GM19468 (cell line): ENCODE measurements around the gene LLGL1.

ENCODE experiments used
- ATAC-seq: cut with Tn5 transposase; IDR thresholded peaks from one replicate; pipeline ENCODE4 v1.9.1; 2021; ENCODE audit warnings: mild to moderate bottlenecking, moderate library complexity, moderate number of reproducible peaks; ENCODE audit not compliant: unreplicated experiment; ENCODE audit errors: extremely low read depth

The LLGL1 gene

DNA sequence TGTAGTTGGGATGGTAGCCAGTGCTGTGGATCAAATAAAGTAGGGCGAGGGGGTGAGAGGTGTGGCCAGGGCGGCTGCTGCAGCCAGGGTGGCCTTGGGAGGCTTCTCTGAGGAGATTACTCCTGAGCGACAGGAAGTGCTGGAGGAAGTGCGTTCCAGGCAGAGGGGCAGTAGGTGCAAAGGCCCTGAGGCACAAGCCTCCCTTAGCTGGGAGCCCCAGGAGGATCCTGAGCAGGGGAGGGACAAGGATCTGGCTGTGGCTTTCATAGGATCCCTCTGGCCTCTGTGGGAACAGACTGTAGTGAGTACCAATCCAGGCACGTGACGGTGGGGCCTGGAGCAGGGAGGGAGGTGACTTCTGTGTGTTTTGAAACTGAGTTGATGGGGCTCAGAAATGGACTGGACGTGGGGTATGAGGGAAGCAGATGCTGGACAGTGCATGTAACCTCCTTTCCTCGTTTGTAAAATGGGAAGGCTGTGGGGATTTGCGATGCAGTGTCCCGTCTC lies 2.8 kb downstream of the LLGL1 start:
- no peak for ATAC-seq

GRCh38 chr17:18229254-18229653 lies 3.8 kb downstream of the LLGL1 start:
- ATAC-seq: no peak

- ATAC-seq: no peak
These were observed 4.3 kb downstream of the LLGL1 start for GRCh38 chr17:18229771-18230170.

DNA sequence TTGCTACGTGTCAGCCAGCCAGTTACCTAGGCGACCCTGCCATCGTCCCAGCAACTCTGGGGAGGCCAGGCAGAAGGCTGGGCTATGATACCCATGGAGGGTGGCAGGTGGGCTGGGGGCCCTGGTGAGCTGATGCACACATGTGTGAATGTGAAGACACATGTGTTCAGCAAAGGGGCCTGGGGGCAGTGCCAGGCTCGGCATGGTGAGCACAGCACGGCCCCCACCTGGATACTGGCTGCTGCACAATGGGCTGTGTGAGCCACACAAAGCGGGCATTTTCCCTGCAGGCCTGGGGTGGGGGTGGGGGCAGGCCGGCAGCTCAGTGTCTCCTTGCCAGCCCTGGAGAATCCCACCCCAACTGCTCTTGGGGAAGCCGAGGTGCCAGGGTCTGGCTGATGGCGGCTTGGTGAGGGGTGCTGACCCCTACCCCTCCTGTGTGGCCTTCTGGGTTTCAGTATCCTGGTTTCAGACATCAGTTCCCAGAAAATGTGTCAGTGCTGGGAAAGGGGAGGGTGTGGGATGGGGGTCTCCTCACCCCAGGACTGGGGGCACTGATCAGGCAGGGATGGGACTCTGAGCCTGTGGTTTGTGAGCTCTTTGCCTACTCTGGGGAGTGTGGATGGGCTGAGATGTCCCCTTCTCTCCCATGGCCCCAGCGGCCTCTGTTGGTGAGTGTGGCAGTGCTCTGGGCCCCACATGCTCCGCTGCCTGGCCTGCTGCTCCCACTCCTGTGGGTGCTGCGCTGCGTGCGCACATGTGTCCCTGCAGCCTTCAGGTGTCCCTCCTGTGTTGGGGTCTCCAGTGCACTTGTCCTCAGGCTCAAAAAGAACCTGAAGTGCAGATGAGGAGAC lies 5.1 kb downstream of the LLGL1 start:
- ATAC-seq: no peak

GRCh38 chr17:18231164-18231563 lies 5.7 kb downstream of the LLGL1 start:
- ATAC-seq: no peak

DNA sequence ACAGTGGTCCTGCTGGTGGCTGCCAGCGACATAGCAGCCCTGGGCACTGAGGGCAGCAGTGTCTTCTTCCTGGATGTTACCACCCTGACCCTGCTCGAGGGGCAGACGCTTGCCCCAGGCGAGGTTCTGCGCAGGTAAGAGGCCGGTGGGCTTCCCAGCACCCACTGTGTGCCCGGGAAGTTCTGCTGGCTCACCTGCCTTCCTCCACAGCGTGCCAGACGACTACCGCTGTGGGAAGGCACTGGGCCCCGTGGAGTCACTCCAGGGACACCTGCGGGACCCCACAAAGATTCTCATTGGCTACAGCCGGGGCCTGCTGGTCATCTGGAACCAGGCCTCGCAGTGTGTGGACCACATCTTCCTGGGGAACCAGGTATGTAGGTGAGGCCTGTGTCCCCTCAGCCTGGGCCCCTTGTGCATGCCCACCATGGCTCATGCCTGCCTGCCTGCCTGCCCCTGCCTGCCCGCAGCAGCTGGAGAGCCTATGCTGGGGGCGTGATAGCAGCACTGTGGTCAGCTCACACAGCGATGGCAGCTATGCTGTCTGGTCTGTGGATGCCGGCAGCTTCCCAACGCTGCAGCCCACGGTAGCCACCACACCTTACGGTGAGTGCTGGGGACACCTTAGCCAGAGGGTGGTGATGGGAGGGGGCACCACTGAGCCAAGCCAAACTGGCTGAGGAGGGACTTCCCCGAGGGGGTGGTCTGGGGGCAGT lies 8.5 kb downstream of the LLGL1 start:
- no peak for ATAC-seq

GRCh38 chr17:18234853-18235380 lies 9.5 kb downstream of the LLGL1 start:
- no peak for ATAC-seq

DNA sequence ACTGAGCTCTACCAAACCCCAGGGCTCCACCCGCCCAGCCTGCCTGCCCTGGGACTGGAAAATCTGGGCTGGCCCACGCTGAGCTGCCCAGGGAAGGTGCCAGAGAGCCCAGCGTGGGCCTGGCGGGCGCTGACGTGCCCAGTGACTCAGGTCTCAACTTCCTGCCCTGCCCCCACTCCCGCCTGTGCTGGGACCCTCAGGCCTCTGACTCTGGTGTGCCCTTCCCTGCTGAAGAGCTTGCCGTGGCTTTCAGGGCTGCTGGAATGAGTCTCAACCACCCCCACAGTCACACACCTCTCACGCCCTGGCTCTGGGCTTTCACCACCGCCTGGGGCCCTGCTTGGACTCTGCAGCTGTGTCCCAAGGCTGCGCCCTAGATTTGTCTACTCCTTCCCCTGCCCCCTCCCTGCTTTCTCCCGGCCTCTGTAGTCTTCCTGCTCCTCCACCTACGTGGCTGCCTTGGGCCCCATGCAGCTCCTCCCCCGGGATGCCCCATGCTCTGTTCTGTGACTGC lies 10.4 kb downstream of the LLGL1 start:
- ATAC-seq: no peak

DNA sequence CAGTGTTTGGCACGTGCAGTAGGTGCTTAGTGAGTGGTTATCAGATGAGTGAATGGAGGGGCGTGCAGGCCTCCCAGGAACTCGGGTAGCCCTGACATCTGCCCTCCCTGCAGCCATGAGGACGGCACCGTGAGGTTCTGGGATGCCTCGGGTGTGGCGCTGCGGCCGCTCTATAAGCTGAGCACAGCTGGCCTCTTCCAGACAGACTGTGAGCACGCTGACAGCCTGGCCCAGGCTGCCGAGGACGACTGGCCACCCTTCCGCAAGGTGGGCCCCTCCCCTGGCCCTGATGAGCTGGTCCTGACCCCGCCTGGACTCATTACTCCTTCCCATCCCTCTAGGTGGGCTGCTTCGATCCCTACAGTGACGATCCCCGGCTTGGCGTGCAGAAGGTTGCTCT lies 11.1 kb downstream of the LLGL1 start:
- no peak for ATAC-seq

DNA sequence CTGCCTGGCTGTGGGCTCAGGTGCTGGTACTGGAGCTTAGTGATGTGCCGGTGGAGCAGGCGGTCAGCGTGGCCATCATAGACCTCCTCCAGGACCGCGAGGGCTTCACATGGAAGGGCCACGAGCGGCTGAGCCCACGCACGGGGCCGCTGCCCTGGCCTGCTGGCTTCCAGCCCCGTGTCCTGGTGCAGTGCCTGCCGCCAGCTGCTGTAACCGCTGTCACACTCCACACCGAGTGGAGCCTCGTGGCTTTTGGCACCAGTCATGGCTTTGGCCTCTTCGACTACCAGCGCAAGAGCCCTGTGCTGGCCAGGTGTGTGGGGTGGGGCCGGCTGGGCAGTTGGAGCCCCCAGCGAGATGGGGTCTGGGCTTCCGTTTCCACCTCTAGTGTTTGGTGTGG lies 12.0 kb downstream of the LLGL1 start:
- ATAC-seq: no peak

GRCh38 chr17:18238299-18238698 lies 12.9 kb downstream of the LLGL1 start:
- ATAC-seq: no peak

GRCh38 chr17:18240449-18240848 lies 15.0 kb downstream of the LLGL1 start:
- no peak for ATAC-seq

GRCh38 chr17:18241229-18241871 lies 15.9 kb downstream of the LLGL1 start:
- ATAC-seq: no peak

- ATAC-seq: no peak
These were observed 19.8 kb downstream of the LLGL1 start for GRCh38 chr17:18245038-18245776.

GRCh38 chr17:18246109-18246725 lies 20.8 kb downstream of the LLGL1 start:
- ATAC-seq: no peak

DNA sequence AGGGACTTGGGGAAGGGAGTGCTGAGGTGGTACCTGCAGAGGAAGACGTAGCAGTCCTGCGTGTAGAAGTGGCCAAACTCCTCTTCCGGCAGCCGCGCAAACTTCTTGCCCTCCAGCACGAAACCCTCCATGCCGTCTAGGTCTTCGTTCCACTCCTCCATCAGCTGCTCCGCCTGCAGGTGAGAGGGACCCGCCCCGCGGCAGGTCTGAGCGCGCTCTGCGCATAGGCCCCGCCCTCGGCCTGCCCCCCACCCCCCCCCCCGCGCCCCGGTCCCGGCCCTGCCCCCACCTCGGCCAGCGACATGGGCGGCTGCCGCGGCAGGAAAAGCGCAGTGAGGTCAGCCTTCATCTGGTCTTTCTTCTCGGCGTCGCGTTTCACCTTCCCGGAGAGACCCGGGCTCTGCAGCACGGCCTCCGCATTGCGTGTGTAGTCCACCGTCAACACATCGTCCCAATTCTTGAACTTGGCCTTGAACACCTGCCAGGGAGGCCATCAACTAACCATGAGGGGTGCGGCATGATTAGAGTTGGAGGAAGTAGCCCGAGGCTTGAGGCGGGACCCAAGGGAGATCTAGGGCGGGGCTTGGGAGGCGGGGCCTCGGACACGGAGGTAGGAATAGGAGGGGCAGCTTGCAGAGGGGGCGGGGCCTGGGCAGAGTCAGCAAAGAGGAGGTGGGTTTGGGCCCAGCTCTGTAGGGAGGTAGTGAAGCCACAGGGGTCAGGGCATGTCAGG lies 21.6 kb downstream of the LLGL1 start:
- no peak for ATAC-seq

DNA sequence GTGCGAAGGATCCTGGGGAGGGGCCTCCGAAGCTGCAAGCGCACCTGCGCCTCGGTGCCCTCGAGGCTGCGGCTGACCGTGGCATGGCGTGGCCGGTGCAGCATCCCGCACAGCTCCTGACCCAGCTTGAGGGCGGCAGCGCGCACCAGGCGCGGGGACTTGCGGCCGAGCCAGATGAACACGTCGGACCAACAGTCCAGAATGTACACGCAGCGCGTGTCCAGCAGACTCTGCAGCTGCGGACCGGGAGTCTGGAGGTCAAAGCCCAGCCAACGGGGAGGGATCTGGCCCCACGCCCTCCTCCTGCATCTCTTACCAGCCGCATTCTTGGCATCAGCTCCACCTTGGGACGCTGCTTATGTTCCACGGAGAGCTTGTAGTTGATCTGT lies 22.2 kb downstream of the LLGL1 start:
- no peak for ATAC-seq

DNA sequence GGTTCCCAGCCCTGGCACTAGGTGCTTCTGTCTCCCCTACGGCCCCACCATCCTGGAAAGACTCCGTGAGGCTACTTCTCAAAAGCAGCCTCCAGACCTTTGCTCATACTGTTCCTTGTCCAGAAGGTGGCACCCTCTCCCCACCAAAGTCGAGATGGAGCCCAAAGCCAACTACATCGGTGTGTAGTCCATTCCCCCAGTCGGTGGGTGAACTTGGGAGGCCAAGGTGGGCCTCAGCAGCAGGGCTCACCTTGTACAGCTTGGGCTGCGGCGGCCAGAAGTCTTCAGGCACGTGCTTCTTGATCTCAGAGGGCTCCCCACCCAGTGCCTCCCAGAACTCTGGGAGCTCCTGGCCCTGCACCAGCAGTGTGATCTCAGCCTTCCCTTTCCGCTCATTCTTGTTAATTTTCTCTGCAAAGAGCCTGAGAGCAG lies 22.9 kb downstream of the LLGL1 start:
- ATAC-seq: no peak

DNA sequence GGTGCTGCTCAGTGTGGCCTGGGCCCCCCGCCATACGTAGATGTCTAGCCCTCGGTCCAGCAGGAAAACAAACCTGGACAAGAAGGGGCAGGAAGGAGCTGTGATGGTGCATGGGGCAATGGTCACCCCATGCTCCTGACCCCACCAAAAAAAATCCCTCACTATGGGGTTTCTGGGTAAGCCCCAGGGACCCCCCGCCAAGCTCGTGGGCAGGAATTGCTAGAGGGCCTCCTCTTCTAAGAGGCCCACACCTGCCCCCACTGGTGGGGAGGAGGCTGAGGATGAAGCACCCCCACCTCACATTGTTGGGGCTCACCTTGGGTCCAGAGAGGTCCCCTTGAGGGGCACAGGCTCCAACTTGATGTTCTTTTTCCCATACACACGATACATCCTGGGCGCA lies 23.4 kb downstream of the LLGL1 start:
- no peak for ATAC-seq
